Tibial nerve (tissue), 4 donors: ENCODE results near the gene CRYBA2.

Experiments used
- CTCF ChIP-seq, 5 experiments: fragments of 200-600 bp in 3 of 5; fragments of 450-650 bp in 2 of 5; sonication (generic) in 3 of 5; IDR thresholded peaks; one replicate each; pipeline ENCODE4 v1.5.1; 2016 to 2019; ENCODE audit warnings: antibody characterized with exemption in 5 of 5, mild to moderate bottlenecking in 3 of 5, moderate library complexity in 2 of 5
- EP300 ChIP-seq, 2 donors: sonication (generic); formaldehyde crosslinking; IDR thresholded peaks; one replicate each; pipeline ENCODE4 v1.6.1; 2017; ENCODE audit warnings: antibody characterized with exemption in 2 of 2, mild to moderate bottlenecking in 1 of 2
- POLR2A ChIP-seq, 2 donors: fragments of 450-650 bp; IDR thresholded peaks; one replicate each; pipeline ENCODE4 v1.6.1; 2017; ENCODE audit warnings: antibody characterized with exemption in 2 of 2, mild to moderate bottlenecking in 2 of 2, moderate library complexity in 2 of 2

GRCh38 chr2:219020604-219021365, 27.6 kb upstream of the CRYBA2 start:
- TF ChIP-seq CTCF (IDR thresholded peaks at IDR 0.05) (no peak), POLR2A (IDR thresholded peaks at IDR 0.05) (no peak), EP300 (IDR thresholded peaks at IDR 0.05) (no peak)
